ENCODE measurements around the gene AMHR2. TPM values are rescaled to one million over a fixed set of nuclear protein-coding genes. Genes with fewer than 3 reads are reported as not detected.

AMHR2 gene
- total RNA-seq, 1 experiment from 2014 or later, result not detected

DNA sequence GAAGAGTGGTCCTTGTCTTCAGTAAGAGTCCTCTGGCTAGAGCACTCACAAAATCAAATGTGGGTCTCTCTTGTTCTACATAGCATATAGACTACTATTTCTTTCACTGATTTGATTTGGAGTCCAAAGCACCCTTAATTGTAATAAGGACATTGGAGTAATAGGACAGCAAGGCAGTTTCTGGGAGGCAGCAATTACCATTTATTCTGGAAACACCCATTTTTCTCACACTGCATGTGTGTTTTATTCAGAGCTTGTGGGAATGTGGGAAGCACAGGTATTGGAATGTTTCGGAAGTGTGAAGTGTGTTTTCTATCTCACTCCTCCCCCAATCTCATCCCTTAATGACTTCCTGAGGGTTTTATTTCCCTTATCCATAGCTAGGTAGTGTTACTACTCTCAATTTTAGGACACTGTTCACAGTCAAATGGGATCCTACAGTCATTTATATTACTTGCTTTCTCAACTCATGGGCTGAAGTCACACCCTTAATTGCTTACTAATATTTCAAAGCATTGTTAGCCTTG is 48.5 kb downstream of the AMHR2 start:
- in situ Hi-C loops (cut with HindIII; ENCODE audit: low sequenced_read_pairs), result no loop called here

GRCh38 chr12:53474077-53474476 is 50.4 kb downstream of the AMHR2 start:
- no peak for DNase-seq (ENCODE audit: low spot score)
- in situ Hi-C loops (cut with HindIII; ENCODE audit: low sequenced_read_pairs), result no loop called here

More for the DNA sequence above, 48.5 kb downstream of the AMHR2 start:
- no peak for DNase-seq (ENCODE audit: low spot score)

DNA sequence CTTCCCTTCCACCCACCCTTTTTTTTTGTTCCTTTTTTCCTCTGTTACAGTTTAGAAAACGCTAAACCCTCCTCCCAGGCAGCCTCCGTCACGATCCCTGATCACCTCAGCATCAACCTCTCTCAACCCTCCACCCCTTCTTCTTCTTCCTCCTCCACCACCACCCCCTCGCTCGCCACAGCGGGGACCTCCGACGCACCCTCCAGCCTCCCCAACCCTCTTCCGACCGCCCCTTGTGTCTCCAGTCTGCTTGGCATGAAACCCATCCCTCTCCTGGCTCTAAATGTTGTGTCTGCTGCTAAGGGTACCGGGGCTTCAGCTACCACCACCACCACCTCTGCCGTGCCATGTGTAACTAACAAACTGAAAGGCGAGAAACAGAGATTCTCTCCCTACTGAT is 51.2 kb downstream of the AMHR2 start:
- DNase-seq (ENCODE audit: low spot score), result no peak
- in situ Hi-C loops (cut with HindIII; ENCODE audit: low sequenced_read_pairs), result no loop called here

- no peak for DNase-seq (ENCODE audit: low spot score)
- in situ Hi-C loops (cut with HindIII; ENCODE audit: low sequenced_read_pairs), result no loop called here
These were observed 53.1 kb downstream of the AMHR2 start for GRCh38 chr12:53476769-53477209.

DNA sequence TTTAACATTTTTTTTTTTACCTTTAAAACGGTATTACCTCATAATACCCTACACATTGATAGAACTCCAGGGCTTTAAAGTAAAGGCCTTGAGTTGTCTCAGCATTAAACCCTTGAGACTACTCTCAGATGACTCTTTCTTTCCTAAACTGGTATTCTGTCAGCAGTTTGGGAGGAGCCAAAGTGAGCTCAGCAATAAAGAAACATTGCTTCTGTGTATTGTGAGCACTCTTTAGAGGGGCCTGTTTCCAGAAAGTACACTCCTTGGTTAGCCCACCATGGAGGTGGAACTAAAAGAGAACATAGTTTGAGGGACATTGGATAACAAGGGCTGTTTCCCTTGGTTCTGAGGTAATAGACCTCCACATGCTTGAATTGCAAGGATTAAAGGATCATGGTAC is 55.2 kb downstream of the AMHR2 start:
- in situ Hi-C loops (cut with HindIII; ENCODE audit: low sequenced_read_pairs), result no loop called here

GRCh38 chr12:53479331-53479730 is 55.7 kb downstream of the AMHR2 start:
- in situ Hi-C loops (cut with HindIII; ENCODE audit: low sequenced_read_pairs), result no loop called here
- no peak for DNase-seq (ENCODE audit: low spot score)

More for the DNA sequence above, 55.2 kb downstream of the AMHR2 start:
- no peak for DNase-seq (ENCODE audit: low spot score)

GRCh38 chr12:53480491-53481442 is 57.1 kb downstream of the AMHR2 start:
- in situ Hi-C loops (cut with HindIII; ENCODE audit: low sequenced_read_pairs), result no loop called here
- DNase-seq (ENCODE audit: low spot score), result no peak

Other genes starting within 250 kb of the AMHR2 start
- gene ZNF740, start 243.1 kb upstream of the AMHR2 start, total RNA-seq (2014; rRNA removed; shearing (Covaris generic)), result 12.1 and 19.4 TPM in 2 replicates
- 2.0 and 7.2 TPM in 2 replicates for gene CSAD, start 242.9 kb upstream of the AMHR2 start, total RNA-seq (2014; rRNA removed; shearing (Covaris generic))
- 0.41 and 0.49 TPM in 2 replicates for gene ITGB7, start 216.6 kb upstream of the AMHR2 start, total RNA-seq (2014; rRNA removed; shearing (Covaris generic))
- gene RARG, start 191.6 kb upstream of the AMHR2 start, total RNA-seq (2014; rRNA removed; shearing (Covaris generic)), result 48.6 and 58.9 TPM in 2 replicates
- gene ESPL1, start 155.6 kb upstream of the AMHR2 start, total RNA-seq (2014; rRNA removed; shearing (Covaris generic)), result 21.8 and 23.1 TPM in 2 replicates
- gene PFDN5, start 128.3 kb upstream of the AMHR2 start, total RNA-seq (2014; rRNA removed; shearing (Covaris generic)), result 302 and 381 TPM in 2 replicates
- gene MYG1, start 124.2 kb upstream of the AMHR2 start, total RNA-seq (2014; rRNA removed; shearing (Covaris generic)), result 43.8 and 43.9 TPM in 2 replicates
- 103 and 105 TPM in 2 replicates for gene AAAS, start 102.2 kb upstream of the AMHR2 start, total RNA-seq (2014; rRNA removed; shearing (Covaris generic))
- 0.41 TPM in 1 of 2 replicates, not detected in the other for gene SP7, start 87.5 kb upstream of the AMHR2 start, total RNA-seq (2014; rRNA removed; shearing (Covaris generic))
- 26.6 and 40.0 TPM in 2 replicates for gene SP1, start 43.7 kb upstream of the AMHR2 start, total RNA-seq (2014; rRNA removed; shearing (Covaris generic))
- gene PRR13, start 17.9 kb downstream of the AMHR2 start, total RNA-seq (2014; rRNA removed; shearing (Covaris generic)), result 83.1 and 127 TPM in 2 replicates
- 144 and 145 TPM in 2 replicates for gene PCBP2, start 28.2 kb downstream of the AMHR2 start, total RNA-seq (2014; rRNA removed; shearing (Covaris generic))
- gene MAP3K12, start 75.6 kb downstream of the AMHR2 start, total RNA-seq (2014; rRNA removed; shearing (Covaris generic)), result 29.5 and 32.8 TPM in 2 replicates
- 117 and 119 TPM in 2 replicates for gene TARBP2, start 77.4 kb downstream of the AMHR2 start, total RNA-seq (2014; rRNA removed; shearing (Covaris generic))
- 10.7 TPM in 1 of 2 replicates, not detected in the other for gene NPFF, start 83.6 kb downstream of the AMHR2 start, total RNA-seq (2014; rRNA removed; shearing (Covaris generic))
- 11.6 and 12.4 TPM in 2 replicates for gene ATF7, start 202.5 kb downstream of the AMHR2 start, total RNA-seq (2014; rRNA removed; shearing (Covaris generic))